H9 (cell line): ENCODE results near the gene FNIP2. TPM values are rescaled to one million over a fixed set of nuclear protein-coding genes. Genes with fewer than 3 reads are reported as not detected.

Source experiments
- DNase-seq: peaks from one replicate; pipeline ENCODE4 v3.0.0-alpha.2; 2017
- H2AFZ ChIP-seq: one replicate; pipeline ENCODE4 v1.6.1; 2013; ENCODE audit warnings: mild to moderate bottlenecking, low read length, control low read depth, moderate library complexity
- H2AK5ac ChIP-seq: 2 replicates; pipeline ENCODE4 v1.6.1; 2013; ENCODE audit warnings: low read length, control low read depth, mixed read lengths; ENCODE audit not compliant: insufficient read length
- H2BK120ac ChIP-seq: one replicate; pipeline ENCODE4 v1.6.1; 2013; ENCODE audit warnings: low read depth, mild to moderate bottlenecking, low read length, control low read depth, inconsistent platforms; ENCODE audit not compliant: poor library complexity, severe bottlenecking
- H2BK12ac ChIP-seq: 2 replicates; pipeline ENCODE4 v1.6.1; 2013; ENCODE audit warnings: low read length, control low read depth, mixed read lengths, low read depth; ENCODE audit not compliant: insufficient read length
- H2BK15ac ChIP-seq: 2 replicates; pipeline ENCODE4 v1.6.1; 2013; ENCODE audit warnings: low read depth, low read length, control low read depth
- H2BK20ac ChIP-seq: one replicate; pipeline ENCODE4 v1.6.1; 2013; ENCODE audit warnings: low read depth, mild to moderate bottlenecking, low read length, control low read depth, inconsistent platforms; ENCODE audit not compliant: poor library complexity, severe bottlenecking
- H2BK5ac ChIP-seq: 2 replicates; pipeline ENCODE4 v1.6.1; 2013; ENCODE audit warnings: low read length, control low read depth, mixed read lengths; ENCODE audit not compliant: insufficient read length
- H3K14ac ChIP-seq: 2 replicates; pipeline ENCODE4 v1.6.1; 2013; ENCODE audit warnings: low read length, control low read depth; ENCODE audit not compliant: insufficient read depth
- H3K18ac ChIP-seq: 2 replicates; pipeline ENCODE4 v1.6.1; 2013; ENCODE audit warnings: low read depth, mild to moderate bottlenecking, mixed read lengths, low read length, control low read depth; ENCODE audit not compliant: insufficient read length
- H3K23ac ChIP-seq: 2 replicates; pipeline ENCODE4 v1.6.1; 2013; ENCODE audit warnings: low read length, control low read depth, mixed read lengths, low read depth; ENCODE audit not compliant: insufficient read length
- H3K23me2 ChIP-seq: 2 replicates; pipeline ENCODE4 v1.6.1; 2013; ENCODE audit warnings: low read depth, mild to moderate bottlenecking, mixed read lengths, low read length, control low read depth; ENCODE audit not compliant: insufficient read length, poor library complexity, severe bottlenecking
- H3K27ac ChIP-seq: 2 replicates; pipeline ENCODE4 v1.5.1; 2013; ENCODE audit warnings: low read length, control low read depth, mixed read lengths, low read depth; ENCODE audit not compliant: insufficient read length
- H3K27me3 ChIP-seq: 2 replicates; pipeline ENCODE4 v1.6.1; 2013; ENCODE audit warnings: low read length, control low read depth, inconsistent platforms; ENCODE audit not compliant: insufficient read depth
- H3K4ac ChIP-seq: 2 replicates; pipeline ENCODE4 v1.6.1; 2013; ENCODE audit warnings: low read depth, mild to moderate bottlenecking, control low read depth, inconsistent platforms, low read length, moderate library complexity
- H3K4me1 ChIP-seq: 2 replicates; pipeline ENCODE4 v1.6.1; 2013; ENCODE audit warnings: low read length, control low read depth, inconsistent platforms; ENCODE audit not compliant: insufficient read depth
- H3K4me2 ChIP-seq: 2 replicates; pipeline ENCODE4 v1.6.1; 2013; ENCODE audit warnings: low read length, control low read depth, mixed read lengths; ENCODE audit not compliant: insufficient read length, insufficient read depth
- H3K56ac ChIP-seq: 2 replicates; pipeline ENCODE4 v1.6.1; 2013; ENCODE audit warnings: low read depth, mild to moderate bottlenecking, mixed read lengths, low read length, control low read depth; ENCODE audit not compliant: insufficient read length
- H3K79me1 ChIP-seq: 2 replicates; pipeline ENCODE4 v1.6.1; 2013; ENCODE audit warnings: low read depth, mild to moderate bottlenecking, moderate library complexity, low read length, control low read depth, inconsistent platforms; ENCODE audit not compliant: insufficient read depth, poor library complexity, severe bottlenecking
- H3K79me2 ChIP-seq: 2 replicates; pipeline ENCODE4 v1.6.1; 2013; ENCODE audit warnings: low read length, control low read depth, inconsistent platforms; ENCODE audit not compliant: insufficient read depth
- H3K9ac ChIP-seq: 2 replicates; pipeline ENCODE4 v1.6.1; 2013; ENCODE audit warnings: low read length, control low read depth, mixed read lengths; ENCODE audit not compliant: insufficient read length; ENCODE audit errors: extremely low read depth
- H3K9me3 ChIP-seq: one replicate; pipeline ENCODE4 v1.6.1; 2013; ENCODE audit warnings: low read depth, low read length, inconsistent platforms; ENCODE audit not compliant: control insufficient read depth
- H3T11ph ChIP-seq: one replicate; pipeline ENCODE4 v1.6.1; 2013; ENCODE audit warnings: mild to moderate bottlenecking, low read length, control low read depth, inconsistent platforms
- H4K20me1 ChIP-seq: one replicate; pipeline ENCODE4 v1.6.1; 2013; ENCODE audit not compliant: control insufficient read depth, insufficient read length, insufficient read depth
- H4K5ac ChIP-seq: 2 replicates; pipeline ENCODE4 v1.6.1; 2013; ENCODE audit warnings: low read depth, mild to moderate bottlenecking, mixed read lengths, low read length, control low read depth; ENCODE audit not compliant: insufficient read length
- H4K8ac ChIP-seq: replicated peaks from 2 replicates; pipeline ENCODE4 v1.6.1; 2013; ENCODE audit warnings: low read length, control low read depth, mixed read lengths, low read depth; ENCODE audit not compliant: insufficient read length
- H4K91ac ChIP-seq: 2 replicates; pipeline ENCODE4 v1.6.1; 2013; ENCODE audit warnings: low read depth, mild to moderate bottlenecking, moderate library complexity, mixed read lengths, low read length, control low read depth; ENCODE audit not compliant: insufficient read length
- H3K27ac Mint-ChIP-seq, 3 experiments: 2 replicates in 2 of 3; 3 replicates in 1 of 3; pipeline ENCODE4 v1.8.0; 2020 to 2021; ENCODE audit warnings: mixed read lengths in 3 of 3, mild to moderate bottlenecking in 1 of 3, moderate library complexity in 1 of 3
- H3K27me3 Mint-ChIP-seq: 2 replicates; pipeline ENCODE4 v1.8.0; 2021; ENCODE audit warnings: low read depth, mild to moderate bottlenecking, moderate library complexity, mixed read lengths
- H3K36me3 Mint-ChIP-seq, 3 experiments: 2 replicates in 2 of 3; 3 replicates in 1 of 3; pipeline ENCODE4 v1.8.0; 2020 to 2021; ENCODE audit warnings: low read depth in 3 of 3, mixed read lengths in 3 of 3; ENCODE audit not compliant: insufficient read depth in 1 of 3
- H3K4me1 Mint-ChIP-seq, 2 experiments: 2 replicates each; pipeline ENCODE4 v1.8.0; 2020; ENCODE audit warnings: mixed read lengths in 2 of 2
- H3K4me3 Mint-ChIP-seq, 2 experiments: 2 replicates in 1 of 2; 3 replicates in 1 of 2; pipeline ENCODE4 v1.8.0; 2020 to 2021; ENCODE audit warnings: mild to moderate bottlenecking in 2 of 2, mixed read lengths in 2 of 2, moderate library complexity in 1 of 2
- H3K9me3 Mint-ChIP-seq, 2 experiments: 2 replicates in 1 of 2; 3 replicates in 1 of 2; pipeline ENCODE4 v1.8.0; 2020; ENCODE audit warnings: mild to moderate bottlenecking in 2 of 2, mixed read lengths in 2 of 2, moderate library complexity in 1 of 2
- WGBS: extraction: QIAGEN DNeasy Blood & Tissue Kit; methylation state at CpG from one replicate; pipeline ENCODE4 v1.1.7; 2013; ENCODE audit warnings: missing lambda C conversion rate, low lambda C conversion rate, mixed read lengths; ENCODE audit not compliant: insufficient read length; ENCODE audit errors: extremely low coverage; 5-methylcytosine and 5-hydroxymethylcytosine counted together
- total RNA-seq: library from RNA; stranded (reverse); gene quantifications from 2 replicates; pipeline ENCODE4 v1.2.1, GENCODE V29; 2021
- TF ChIP-seq, protein P1 (sequence below): fragments of 200-600 bp; sonication (generic); conservative IDR thresholded peaks from 3 replicates; pipeline ENCODE4 v1.8.0; 2021; ENCODE audit warnings: antibody characterized with exemption, mild to moderate bottlenecking

The FNIP2 gene
- total RNA-seq, 1 experiment from 2014 or later: 9.6 TPM

DNA sequence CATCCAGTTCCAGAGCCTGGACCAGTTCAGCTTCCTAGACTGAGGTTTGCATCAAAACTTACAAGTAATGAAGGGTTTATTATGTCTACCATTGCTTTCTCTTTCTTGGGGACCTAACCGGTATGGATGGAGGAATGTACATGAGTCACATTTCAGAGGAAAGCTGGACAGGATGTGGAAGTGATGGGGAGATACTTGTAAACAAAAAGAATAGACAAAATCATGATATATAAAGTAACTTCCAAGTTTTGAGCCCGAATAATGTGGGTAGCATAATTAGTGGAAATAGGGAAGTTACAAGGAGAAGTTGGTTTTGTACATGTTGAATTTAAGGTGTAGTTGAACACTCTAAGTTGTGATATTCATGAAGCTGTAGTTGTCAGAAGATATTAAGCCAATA is 15.0 kb downstream of the FNIP2 start:
- H2BK20ac ChIP-seq: no peak overlapping the region
- H3K4me3 Mint-ChIP-seq: no peak overlapping the region
- H2AFZ ChIP-seq: no peak overlapping the region
- no peak overlapping the region for H3K4ac ChIP-seq
- no peak overlapping the region for H3K18ac ChIP-seq
- no peak overlapping the region for H4K91ac ChIP-seq
- H3K27me3 Mint-ChIP-seq: no peaks in the 10 kb centered on the region
- DNase-seq: no peak
- no peak overlapping the region for H3K56ac ChIP-seq
- no peak overlapping the region for H4K5ac ChIP-seq
- H3K9me3 Mint-ChIP-seq: no peaks in the 10 kb centered on the region
- H3K27ac ChIP-seq: no peak overlapping the region
- H3K79me1 ChIP-seq: no peaks in the 10 kb centered on the region
- H3K9me3 ChIP-seq: no peaks in the 10 kb centered on the region
- no peak overlapping the region for H2AK5ac ChIP-seq
- TF ChIP-seq, protein P1, sequence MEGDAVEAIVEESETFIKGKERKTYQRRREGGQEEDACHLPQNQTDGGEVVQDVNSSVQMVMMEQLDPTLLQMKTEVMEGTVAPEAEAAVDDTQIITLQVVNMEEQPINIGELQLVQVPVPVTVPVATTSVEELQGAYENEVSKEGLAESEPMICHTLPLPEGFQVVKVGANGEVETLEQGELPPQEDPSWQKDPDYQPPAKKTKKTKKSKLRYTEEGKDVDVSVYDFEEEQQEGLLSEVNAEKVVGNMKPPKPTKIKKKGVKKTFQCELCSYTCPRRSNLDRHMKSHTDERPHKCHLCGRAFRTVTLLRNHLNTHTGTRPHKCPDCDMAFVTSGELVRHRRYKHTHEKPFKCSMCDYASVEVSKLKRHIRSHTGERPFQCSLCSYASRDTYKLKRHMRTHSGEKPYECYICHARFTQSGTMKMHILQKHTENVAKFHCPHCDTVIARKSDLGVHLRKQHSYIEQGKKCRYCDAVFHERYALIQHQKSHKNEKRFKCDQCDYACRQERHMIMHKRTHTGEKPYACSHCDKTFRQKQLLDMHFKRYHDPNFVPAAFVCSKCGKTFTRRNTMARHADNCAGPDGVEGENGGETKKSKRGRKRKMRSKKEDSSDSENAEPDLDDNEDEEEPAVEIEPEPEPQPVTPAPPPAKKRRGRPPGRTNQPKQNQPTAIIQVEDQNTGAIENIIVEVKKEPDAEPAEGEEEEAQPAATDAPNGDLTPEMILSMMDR: no peak
- no peak overlapping the region for H2BK120ac ChIP-seq
- H2BK12ac ChIP-seq: no peak overlapping the region
- H3T11ph ChIP-seq: no peak overlapping the region
- no peak overlapping the region for H2BK15ac ChIP-seq
- no peaks in the 10 kb centered on the region for H3K23me2 ChIP-seq
- no peaks in the 10 kb centered on the region for H3K36me3 Mint-ChIP-seq
- H3K27me3 ChIP-seq: no peaks in the 10 kb centered on the region
- no peaks in the 10 kb centered on the region for H3K4me1 ChIP-seq
- peaks cover 19 to 44% of the 10 kb centered on the region in 2 experiments for H3K4me1 Mint-ChIP-seq
- no peak overlapping the region for H3K14ac ChIP-seq
- H3K4me2 ChIP-seq: no peak overlapping the region
- no peak overlapping the region for H3K9ac ChIP-seq
- H3K79me2 ChIP-seq: no peaks in the 10 kb centered on the region
- no peak overlapping the region for H2BK5ac ChIP-seq
- no CpG with 5 or more reads among the region's 2 CpGs for WGBS
- H4K8ac ChIP-seq: no peak overlapping the region
- no peak overlapping the region for H3K23ac ChIP-seq
- no peaks in the 10 kb centered on the region for H4K20me1 ChIP-seq
- H3K27ac Mint-ChIP-seq: no peak overlapping the region
